Left hindlimb (tissue), 1 donor: ENCODE data around the gene EXOC6.
"Not testable (repeated sequence)": the region's sequence is repeated elsewhere in the genome, so short reads cannot be mapped to it uniquely, and the experiment has no call there.

Experiments used
- DNase-seq: peaks from one replicate; pipeline ENCODE4 v3.0.0-alpha.2; 2018

Gene EXOC6

GRCh38 chr10:93083743-93084539 is 235.6 kb downstream of the EXOC6 start:
- DNase-seq, result no peak

GRCh38 chr10:93085272-93085859 is 237.0 kb downstream of the EXOC6 start:
- no peak for DNase-seq

DNA sequence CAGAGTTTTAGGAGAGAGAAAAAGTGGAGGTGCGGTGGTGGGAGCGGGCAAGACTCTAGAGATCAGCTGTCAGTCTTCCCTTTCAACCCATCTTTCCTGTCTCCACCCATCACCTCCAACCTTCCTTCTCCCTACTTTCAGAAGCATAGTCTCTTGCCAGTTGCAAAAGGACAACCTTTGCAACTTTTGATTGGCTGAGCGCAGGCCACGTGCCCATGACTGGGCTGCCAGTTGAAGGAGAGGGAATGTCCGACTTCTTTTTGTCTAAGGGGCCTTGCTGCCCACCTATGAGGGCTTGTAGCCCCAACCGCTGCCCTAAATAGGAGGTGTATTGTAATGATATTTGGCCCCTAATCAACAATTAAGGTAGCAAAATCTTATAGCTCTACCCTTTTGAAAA is 238.0 kb downstream of the EXOC6 start:
- DNase-seq, result no peak

DNA sequence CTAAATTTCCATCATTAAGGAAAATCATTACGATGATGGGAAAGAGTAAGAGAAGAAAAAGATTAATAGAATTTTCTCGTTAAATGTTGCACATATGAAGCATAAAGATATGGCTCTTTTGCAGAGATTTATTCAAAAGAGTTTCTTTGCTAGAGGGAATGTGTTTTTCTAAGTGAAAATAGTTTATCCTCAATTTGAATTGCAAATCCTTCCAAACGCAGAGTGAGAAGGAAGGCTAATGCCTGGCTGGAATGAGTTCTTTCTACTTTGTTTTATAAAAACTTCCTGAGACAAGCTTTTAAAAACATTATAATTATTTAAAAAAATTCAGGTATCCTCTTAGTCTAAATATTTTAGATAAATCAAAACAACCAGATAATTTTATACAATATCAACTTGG is 239.5 kb downstream of the EXOC6 start:
- no peak for DNase-seq

DNA sequence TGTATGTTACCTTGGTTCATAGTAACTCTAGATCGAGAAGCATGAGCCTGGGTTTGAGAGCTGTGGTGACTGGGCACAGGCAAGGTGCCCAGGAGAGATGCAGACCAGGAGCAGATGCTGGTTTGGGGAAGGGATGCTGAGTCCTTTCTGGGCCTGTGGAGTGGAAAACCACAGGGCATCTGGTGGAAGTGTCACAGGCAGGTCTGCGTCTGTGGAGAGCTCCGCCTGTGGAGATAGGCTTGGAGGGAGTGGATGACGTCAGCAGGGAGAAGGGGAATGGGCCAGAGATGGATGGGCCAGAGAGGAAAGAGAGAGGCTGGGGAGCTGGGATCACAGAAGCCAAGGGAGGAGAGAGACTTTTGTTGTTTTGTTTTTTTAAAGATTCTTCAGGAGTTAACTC is 240.1 kb downstream of the EXOC6 start:
- DNase-seq, result no peak

DNA sequence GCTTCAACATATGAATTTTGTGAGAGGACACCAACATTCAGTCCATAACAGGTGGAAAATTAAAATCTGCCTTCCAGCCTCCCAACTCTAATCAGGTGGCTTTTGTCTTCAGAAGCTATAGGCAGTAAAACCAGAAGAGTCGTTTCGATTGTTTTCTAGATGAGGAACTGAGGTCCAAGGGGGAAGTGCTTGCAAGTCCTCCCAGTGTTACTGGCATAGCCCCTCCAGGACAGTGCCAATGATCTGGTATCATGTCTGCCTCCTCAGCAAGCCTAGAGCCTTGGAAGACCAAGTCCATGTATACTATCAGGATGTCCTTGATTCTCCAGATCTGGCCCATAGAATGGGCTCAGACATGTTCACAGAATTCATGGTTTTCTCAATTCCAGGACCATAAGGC is 242.3 kb downstream of the EXOC6 start:
- DNase-seq, result no peak

- DNase-seq, result no peak
Measured at GRCh38 chr10:93091960-93092359, 243.6 kb downstream of the EXOC6 start.

DNA sequence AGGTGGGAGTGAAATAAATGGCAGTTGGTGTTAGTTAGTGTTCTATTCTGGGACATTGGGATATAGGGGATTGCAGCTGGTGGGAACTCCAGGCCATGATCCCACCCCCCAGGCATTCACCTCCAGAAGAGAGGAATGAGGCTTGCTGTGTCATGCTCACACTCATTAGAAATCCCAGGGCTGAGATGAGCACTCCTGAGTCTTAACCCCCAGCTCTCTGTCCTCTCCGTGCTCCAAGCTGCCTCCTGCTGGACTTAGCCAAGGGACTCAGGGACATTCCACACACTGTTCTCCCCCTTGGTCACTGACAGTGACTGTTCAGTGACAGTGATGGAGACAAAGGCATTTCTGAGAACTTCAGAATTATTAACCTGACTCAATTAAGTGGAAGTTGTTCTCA is 246.9 kb downstream of the EXOC6 start:
- no peak for DNase-seq

- no peak for DNase-seq
Measured at GRCh38 chr10:93096901-93097300, 248.6 kb downstream of the EXOC6 start.

- no peak for DNase-seq
Measured at GRCh38 chr10:93097386-93097785, 249.1 kb downstream of the EXOC6 start.

DNA sequence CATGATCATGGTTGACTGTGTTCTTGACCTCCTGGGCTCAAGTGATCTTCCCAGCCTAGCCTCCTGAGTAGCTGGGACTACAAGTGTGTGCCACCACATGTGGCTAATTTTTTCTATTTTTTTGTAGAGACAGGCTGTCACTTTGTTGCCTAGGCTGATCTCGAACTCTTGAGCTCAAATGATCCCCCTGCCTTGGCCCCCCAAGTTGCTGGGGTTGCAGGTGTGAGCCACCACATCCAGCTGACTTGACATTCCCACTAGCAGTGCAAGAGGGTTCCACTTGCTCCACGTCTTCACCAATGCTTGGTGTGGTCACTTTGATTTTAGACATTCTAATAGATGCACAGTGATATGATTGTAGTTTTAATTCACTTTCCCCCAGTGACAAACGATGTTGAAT is 250.5 kb downstream of the EXOC6 start:
- DNase-seq, result no peak

GRCh38 chr10:93099670-93100069 is 251.3 kb downstream of the EXOC6 start:
- no peak for DNase-seq

DNA sequence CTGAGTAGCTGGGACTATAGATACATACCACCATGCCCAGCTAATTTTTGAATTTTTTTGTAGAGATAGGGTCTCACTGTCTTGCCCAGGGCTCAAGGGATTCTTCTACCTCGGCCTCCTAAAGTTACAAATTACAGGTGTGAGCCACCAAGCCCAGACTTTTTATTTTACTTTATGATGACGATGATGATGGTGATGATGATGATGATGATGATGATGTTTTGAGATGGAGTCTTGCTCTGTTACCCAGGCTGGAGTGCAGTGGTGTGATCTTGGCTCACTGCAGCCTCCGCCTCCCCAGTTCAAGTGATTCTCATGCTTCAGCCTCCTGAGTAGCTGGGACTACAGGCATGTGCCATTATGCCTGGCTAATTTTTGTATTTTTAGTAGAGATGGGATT is 252.8 kb downstream of the EXOC6 start:
- DNase-seq, result not testable (repeated sequence)

GRCh38 chr10:93103953-93104352 is 255.6 kb downstream of the EXOC6 start:
- DNase-seq, result no peak

- DNase-seq, result no peak
Measured at GRCh38 chr10:93106631-93107072, 258.3 kb downstream of the EXOC6 start.
